HG03558 (cell line): ENCODE results near the gene FAM222A.

ENCODE experiments used
- ATAC-seq: cut with Tn5 transposase; IDR thresholded peaks from one replicate; pipeline ENCODE4 v1.9.1; 2021; ENCODE audit warnings: moderate number of reproducible peaks; ENCODE audit not compliant: unreplicated experiment; ENCODE audit errors: extremely low read depth

Gene FAM222A

DNA sequence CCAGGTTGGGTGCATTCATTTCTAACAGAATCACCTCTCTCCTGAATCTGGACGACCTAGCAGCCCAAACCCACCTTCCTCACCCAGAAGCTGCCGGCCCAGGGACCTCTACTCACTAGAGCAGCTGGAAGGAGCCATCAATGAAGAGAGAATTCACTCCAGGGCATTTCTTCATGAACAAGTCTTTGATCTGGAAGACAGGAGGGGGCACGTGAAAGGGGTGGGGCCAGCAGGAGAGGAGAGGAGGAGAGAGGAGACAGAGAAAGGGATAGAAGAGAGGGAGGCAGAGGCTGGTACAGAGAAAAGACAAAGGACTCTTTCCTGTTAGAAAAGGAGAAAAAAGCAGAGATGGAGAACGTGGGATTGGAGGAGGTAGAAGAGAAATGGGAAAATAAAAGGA lies 79.8 kb downstream of the FAM222A start:
- no peak for ATAC-seq

GRCh38 chr12:109793826-109794501 lies 80.3 kb downstream of the FAM222A start:
- ATAC-seq = no peak

DNA sequence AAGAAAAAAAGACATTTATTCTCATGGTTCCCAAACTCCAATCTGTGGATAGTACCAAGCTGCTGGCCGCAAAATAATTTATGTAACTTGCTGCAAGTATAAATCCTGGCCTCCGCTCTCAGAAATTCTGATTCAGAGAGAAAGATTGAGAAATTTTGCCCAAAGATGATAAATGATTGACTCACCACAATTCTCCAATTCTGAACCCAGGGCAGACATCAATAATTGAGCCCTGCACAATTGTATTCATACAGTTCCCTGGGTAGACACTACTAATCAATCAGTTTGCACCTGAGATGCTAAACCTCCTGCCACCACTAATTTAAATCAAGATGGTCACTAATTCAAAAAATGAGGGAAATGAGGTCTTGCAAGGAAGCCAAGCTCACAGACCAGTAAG lies 81.4 kb downstream of the FAM222A start:
- ATAC-seq = no peak

- ATAC-seq = no peak
Measured at GRCh38 chr12:109796057-109796456, 82.4 kb downstream of the FAM222A start.

DNA sequence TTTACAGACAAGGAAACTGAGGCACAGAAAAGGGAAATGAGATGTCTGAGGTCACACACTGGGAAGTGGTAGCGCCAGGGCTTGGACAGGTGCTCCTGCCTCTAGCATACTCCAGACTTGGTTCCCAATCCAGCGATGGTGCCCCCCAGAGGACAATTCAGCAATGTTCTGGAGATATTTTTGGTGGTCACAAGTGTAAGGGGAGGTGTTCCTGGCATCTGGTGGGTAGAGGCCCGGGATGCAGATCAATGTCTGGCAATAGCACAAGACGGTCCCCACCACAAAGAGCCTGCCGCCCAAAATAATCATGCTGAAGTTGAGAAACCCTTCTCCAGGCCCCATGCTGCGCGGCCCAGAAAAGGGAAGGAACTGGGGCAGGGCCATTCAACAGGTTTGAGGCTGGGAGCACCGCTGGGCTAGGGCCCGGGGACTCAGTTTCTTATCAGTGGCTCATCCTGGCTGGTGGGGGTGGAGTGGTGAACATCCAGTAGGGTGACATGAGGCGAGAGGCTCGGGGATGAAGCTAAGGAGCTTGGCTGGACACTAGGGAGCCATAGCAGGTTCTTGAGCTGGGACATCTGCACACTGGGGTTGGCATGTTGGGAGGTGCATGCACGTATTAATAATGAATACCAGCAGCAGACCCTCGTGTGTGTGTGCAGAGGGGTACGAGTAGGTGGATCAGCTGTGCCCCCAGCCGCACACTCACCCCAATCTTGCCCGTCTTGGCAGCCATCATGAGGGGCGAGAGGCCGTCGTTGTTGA lies 84.5 kb downstream of the FAM222A start:
- ATAC-seq = no peak

DNA sequence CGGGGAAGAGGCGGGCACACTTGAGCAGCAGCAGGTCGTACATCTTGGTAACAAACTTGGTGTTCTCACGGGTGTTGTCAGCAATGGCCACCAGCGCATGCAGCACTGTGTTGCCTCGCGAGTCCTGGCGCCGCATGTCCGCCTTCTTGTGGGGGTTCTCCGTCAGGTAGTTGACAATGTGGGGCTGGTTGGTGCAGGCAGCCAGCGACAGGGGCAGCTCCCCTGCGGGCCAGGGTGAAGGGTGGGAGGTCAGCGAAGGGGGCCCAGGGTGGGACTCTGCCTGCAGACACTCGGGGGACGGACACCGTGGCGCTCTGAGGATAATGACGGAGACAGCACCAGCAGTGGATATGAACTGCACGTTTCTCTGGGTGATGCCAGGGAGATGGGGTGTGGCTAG lies 85.1 kb downstream of the FAM222A start:
- ATAC-seq = no peak

GRCh38 chr12:109800536-109800935 lies 86.9 kb downstream of the FAM222A start:
- no peak for ATAC-seq

- ATAC-seq = no peak
Measured at GRCh38 chr12:109802828-109803227, 89.2 kb downstream of the FAM222A start.

DNA sequence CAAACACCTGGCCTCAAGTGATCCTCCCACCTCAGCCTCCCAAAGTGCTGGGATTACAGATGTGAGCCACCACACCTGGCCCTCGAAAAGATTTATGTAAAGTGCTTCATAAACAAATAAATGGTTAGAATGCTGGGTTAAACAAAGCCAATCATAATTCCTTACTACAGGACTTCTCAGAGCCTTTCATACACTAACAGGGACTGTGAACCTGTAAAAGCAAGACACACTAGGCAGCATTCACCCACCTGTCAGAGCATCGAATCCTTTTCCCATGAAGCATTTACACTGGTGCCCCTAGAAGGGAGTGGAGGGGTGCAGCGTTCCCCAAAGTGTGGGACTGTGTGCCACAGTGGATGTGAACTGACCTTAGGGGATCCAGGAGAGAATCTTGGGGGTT lies 90.1 kb downstream of the FAM222A start:
- no peak for ATAC-seq

- no peak for ATAC-seq
Measured at GRCh38 chr12:109804820-109805761, 91.5 kb downstream of the FAM222A start.

- no peak for ATAC-seq
Measured at GRCh38 chr12:109807954-109808643, 94.5 kb downstream of the FAM222A start.

GRCh38 chr12:109808876-109809646 lies 95.4 kb downstream of the FAM222A start:
- ATAC-seq = no peak

DNA sequence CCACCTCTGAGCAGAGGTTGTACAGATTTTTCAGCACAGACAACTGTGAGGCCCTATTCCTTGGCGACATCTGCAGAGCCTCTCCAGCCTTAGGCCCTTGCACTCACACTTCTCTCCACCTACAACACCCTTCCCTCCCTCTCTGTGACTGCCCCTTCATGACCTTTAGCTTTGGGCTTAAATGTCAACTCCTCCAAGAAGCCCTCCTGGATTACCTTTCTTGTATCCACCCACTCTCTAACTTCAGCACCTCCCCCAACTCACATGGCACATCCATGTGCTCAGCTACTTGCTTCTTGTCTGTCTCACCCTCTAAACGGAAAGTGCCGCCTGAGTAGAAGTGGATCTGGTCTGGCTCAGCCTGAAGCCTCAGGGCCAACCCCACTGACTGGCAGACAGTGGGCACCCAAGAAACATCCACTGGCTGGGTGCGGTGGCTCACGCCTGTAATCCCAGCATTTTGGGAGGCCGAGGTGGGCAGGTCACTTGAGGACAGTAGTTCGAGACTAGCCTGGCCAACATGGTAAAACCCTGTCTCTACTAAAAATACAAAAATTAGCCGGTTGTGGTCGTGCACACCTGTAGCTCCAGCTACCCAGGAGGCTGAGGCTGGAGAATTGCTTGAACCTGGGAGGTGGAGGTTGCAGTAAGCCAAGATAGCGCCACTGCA lies 97.5 kb downstream of the FAM222A start:
- no peak for ATAC-seq

DNA sequence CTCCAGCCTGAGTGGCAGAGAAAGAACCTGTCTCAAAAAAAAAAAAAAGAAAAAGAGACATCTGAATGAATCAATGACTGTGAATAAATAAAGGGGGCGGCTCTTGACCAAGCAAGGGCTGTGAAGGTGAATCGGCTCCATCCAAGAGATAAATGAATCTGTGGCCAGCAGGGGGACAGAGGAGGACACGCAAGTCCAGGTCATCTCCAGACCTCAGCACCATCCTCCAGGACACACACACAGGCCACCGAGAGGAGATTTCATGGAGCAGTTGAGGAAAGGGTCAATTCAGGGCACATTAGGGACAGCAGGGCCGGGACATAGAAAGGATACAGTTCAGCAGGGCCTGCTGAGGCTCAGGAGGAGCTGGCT lies 98.0 kb downstream of the FAM222A start:
- ATAC-seq = no peak

DNA sequence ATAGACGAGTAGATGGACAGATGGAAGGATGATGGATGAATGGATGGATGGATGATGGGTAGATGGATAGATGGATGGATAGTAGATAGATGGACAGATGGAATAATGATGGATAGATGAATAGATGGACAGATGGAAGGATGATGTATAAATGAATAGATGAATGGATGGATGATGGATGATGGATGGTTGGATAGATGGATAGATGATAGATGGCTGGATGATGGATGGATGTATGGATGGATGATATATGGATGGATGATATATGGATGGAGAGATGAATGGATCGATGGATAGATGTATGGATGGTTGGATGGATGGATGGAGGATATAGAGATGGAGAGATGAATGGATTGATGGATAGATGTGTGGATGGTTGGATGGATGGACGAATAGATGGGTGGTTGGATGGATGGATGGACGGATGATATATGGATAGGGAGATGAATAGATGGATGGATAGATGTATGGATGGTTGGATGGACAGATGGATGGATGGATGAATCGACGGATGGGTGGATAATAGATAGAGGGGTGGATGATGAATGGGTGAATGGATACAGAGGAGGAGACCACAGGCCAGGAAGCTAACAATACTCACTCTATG lies 100.3 kb downstream of the FAM222A start:
- no peak for ATAC-seq

DNA sequence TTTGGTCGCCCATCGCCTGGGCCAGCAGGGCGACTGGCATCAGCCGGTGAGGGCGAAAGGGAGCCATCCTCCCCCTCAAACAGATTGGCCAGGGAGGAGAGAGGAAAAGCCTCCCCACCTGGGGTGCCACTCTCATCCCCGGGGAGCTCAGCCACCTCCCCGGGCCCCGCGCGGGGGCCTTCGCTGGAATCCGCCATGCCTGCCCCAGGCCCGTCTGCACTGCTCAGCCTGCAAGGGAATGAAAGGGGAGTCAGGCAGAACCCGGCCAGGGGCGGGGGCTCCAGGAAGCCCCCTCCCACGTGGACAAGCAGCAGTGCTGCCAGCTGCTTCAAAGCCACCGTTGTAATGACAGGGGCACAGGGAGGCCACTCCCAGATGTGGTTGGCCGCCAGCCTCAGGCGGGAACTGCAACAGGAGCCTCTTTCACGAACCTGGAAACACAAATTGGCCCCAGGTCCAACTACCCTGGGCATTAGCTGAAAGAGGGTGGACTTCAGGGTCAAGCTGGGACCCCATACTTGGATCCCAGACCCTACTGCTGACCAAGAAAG lies 101.0 kb downstream of the FAM222A start:
- no peak for ATAC-seq

DNA sequence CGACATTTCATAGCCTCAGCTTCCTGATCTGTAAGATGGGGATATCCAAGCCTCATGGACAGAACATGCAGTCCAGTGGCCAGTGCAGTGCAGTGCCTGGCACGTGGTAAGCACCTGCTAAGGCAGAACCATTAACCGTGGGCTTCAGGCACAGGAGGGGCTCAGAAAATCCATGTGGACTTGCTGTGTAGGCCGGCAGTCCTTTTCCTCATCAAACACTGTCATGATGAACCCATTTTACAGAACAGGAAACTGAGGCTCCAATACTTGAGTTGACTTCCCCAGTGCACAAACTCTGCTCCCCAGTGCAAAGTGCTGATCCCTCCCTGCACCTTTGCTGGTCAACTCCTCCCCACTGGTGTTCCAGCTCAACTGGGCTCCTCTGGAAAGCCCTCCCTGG lies 101.6 kb downstream of the FAM222A start:
- no peak for ATAC-seq
